BLaER1 treated with 17β-estradiol and CSF1 and Interleukin-3, amounts not matched to agents 10 nM and 100 nM (cell line): ENCODE data around the gene LRCH1.

ENCODE experiments used
- H3K27ac ChIP-seq, 11 experiments: shearing (Covaris generic); formaldehyde crosslinking; 2 replicates each; pipeline ENCODE4 v1.8.1; 2022
- H3K27me3 ChIP-seq, 11 experiments: shearing (Covaris generic); formaldehyde crosslinking; 2 replicates each; pipeline ENCODE4 v1.8.1; 2022
- H3K36me3 ChIP-seq, 11 experiments: shearing (Covaris generic); formaldehyde crosslinking; 2 replicates each; pipeline ENCODE4 v1.8.1; 2022
- H3K4me1 ChIP-seq, 10 experiments: shearing (Covaris generic); formaldehyde crosslinking; 2 replicates each; pipeline ENCODE4 v1.8.1; 2022
- H3K4me2 ChIP-seq, 11 experiments: shearing (Covaris generic); formaldehyde crosslinking; 2 replicates each; pipeline ENCODE4 v1.8.1; 2022
- H3K4me3 ChIP-seq, 10 experiments: shearing (Covaris generic); formaldehyde crosslinking; 2 replicates each; pipeline ENCODE4 v1.8.1; 2022
- H3K9ac ChIP-seq, 11 experiments: shearing (Covaris generic); formaldehyde crosslinking; 2 replicates each; pipeline ENCODE4 v1.8.1; 2022
- H3K9me3 ChIP-seq, 11 experiments: shearing (Covaris generic); formaldehyde crosslinking; replicated peaks in 1 of 11; 2 replicates each; pipeline ENCODE4 v1.8.1; 2022
- H4K20me1 ChIP-seq, 11 experiments: shearing (Covaris generic); formaldehyde crosslinking; 2 replicates each; pipeline ENCODE4 v1.8.1; 2022
- Cebpa-rat ChIP-seq, 11 experiments: shearing (Covaris generic); IDR thresholded peaks; 2 replicates each; pipeline ENCODE4 v1.8.1; 2022

Gene LRCH1

GRCh38 chr13:46668302-46668720 is 115.3 kb downstream of the LRCH1 start:
- H3K36me3 ChIP-seq, result peaks cover 26 to 45% (median 37%) of the 10 kb centered on the region in 11 experiments
- peak overlapping the region in 10 of 11 experiments; percentile 15 to 69 (median 46); a peak in 14 of 22 replicates for H3K9ac ChIP-seq
- no peaks in the 10 kb centered on the region for H3K27me3 ChIP-seq
- peaks cover 40 to 60% (median 43%) of the 10 kb centered on the region in 10 experiments for H3K4me1 ChIP-seq
- H3K4me2 ChIP-seq, result peak overlapping the region; percentile 50 to 91 (median 78)
- peak overlapping the region in 10 of 11 experiments; percentile 11 to 78 (median 62); a peak in 16 of 22 replicates for H3K27ac ChIP-seq
- H3K4me3 ChIP-seq, result peak overlapping the region in 9 of 10 experiments; percentile 29 to 62 (median 47); a peak in 16 of 20 replicates
- TF ChIP-seq Cebpa-rat (IDR thresholded peaks at IDR 0.05), result no peak
- peaks cover 0 to 58% (median 9%) of the 10 kb centered on the region in 11 experiments; a peak in 9 of 22 replicates for H4K20me1 ChIP-seq
- no peaks in the 10 kb centered on the region for H3K9me3 ChIP-seq

- H3K4me2 ChIP-seq, result peak overlapping the region in 10 of 11 experiments; percentile 1 to 59 (median 32); a peak in 14 of 22 replicates
- peak overlapping the region in 7 of 11 experiments; percentile 3 to 42 (median 24); a peak in 6 of 22 replicates for H3K27ac ChIP-seq
Observed at GRCh38 chr13:46668931-46669525, 116.1 kb downstream of the LRCH1 start.

GRCh38 chr13:46672338-46673090 is 119.5 kb downstream of the LRCH1 start:
- Histone ChIP-seq H3K27me3 (no peaks in the 10 kb centered on the region), H3K4me3 (no peak overlapping the region), H3K4me1 (peaks cover 18 to 41% (median 37%) of the 10 kb centered on the region in 10 experiments), H3K36me3 (peaks cover 32 to 74% (median 56%) of the 10 kb centered on the region in 11 experiments), H3K9me3 (no peaks in the 10 kb centered on the region), H3K9ac (no peak overlapping the region), H4K20me1 (peaks cover 0 to 69% (median 12%) of the 10 kb centered on the region in 11 experiments; a peak in 12 of 22 replicates), H3K4me2 (no peak overlapping the region), H3K27ac (no peak overlapping the region)
- no peak for TF ChIP-seq Cebpa-rat (IDR thresholded peaks at IDR 0.05)

More at GRCh38 chr13:46668931-46669525, 116.1 kb downstream of the LRCH1 start:
- Histone ChIP-seq H3K4me3 (no peak overlapping the region), H3K27me3 (no peaks in the 10 kb centered on the region), H3K9ac (no peak overlapping the region), H3K36me3 (peaks cover 27 to 51% (median 44%) of the 10 kb centered on the region in 11 experiments), H3K9me3 (no peaks in the 10 kb centered on the region), H3K4me1 (peaks cover 40 to 53% (median 43%) of the 10 kb centered on the region in 10 experiments), H4K20me1 (peaks cover 0 to 63% (median 10%) of the 10 kb centered on the region in 11 experiments; a peak in 9 of 22 replicates)
- TF ChIP-seq Cebpa-rat (IDR thresholded peaks at IDR 0.05), result no peak

- Histone ChIP-seq H3K9ac (no peak overlapping the region), H3K27me3 (no peaks in the 10 kb centered on the region), H3K4me1 (peaks cover 20 to 40% (median 33%) of the 10 kb centered on the region in 10 experiments), H3K9me3 (no peaks in the 10 kb centered on the region), H3K4me2 (peak overlapping the region in 6 of 11 experiments; percentile 28 to 62 (median 53); a peak in 6 of 22 replicates), H4K20me1 (peaks cover 0 to 68% (median 21%) of the 10 kb centered on the region in 11 experiments; a peak in 15 of 22 replicates), H3K4me3 (no peak overlapping the region), H3K36me3 (peaks cover 30 to 62% (median 50%) of the 10 kb centered on the region in 11 experiments), H3K27ac (no peak overlapping the region)
- TF ChIP-seq Cebpa-rat (IDR thresholded peaks at IDR 0.05), result no peak
Observed at GRCh38 chr13:46675016-46675415, 122.0 kb downstream of the LRCH1 start.

GRCh38 chr13:46676378-46676725 is 123.4 kb downstream of the LRCH1 start:
- peaks cover 0 to 77% (median 29%) of the 10 kb centered on the region in 11 experiments; a peak in 14 of 22 replicates for H4K20me1 ChIP-seq
- H3K4me3 ChIP-seq, result no peak overlapping the region
- no peaks in the 10 kb centered on the region for H3K27me3 ChIP-seq
- no peak overlapping the region for H3K9ac ChIP-seq
- H3K36me3 ChIP-seq, result peaks cover 16 to 55% (median 39%) of the 10 kb centered on the region in 11 experiments
- no peaks in the 10 kb centered on the region for H3K9me3 ChIP-seq
- H3K4me2 ChIP-seq, result peak overlapping the region in 4 of 11 experiments; percentile 51 to 62 (median 57); a peak in 8 of 22 replicates
- peaks cover 26 to 48% (median 39%) of the 10 kb centered on the region in 10 experiments for H3K4me1 ChIP-seq
- TF ChIP-seq Cebpa-rat (IDR thresholded peaks at IDR 0.05), result no peak
- H3K27ac ChIP-seq, result no peak overlapping the region

- Histone ChIP-seq H3K9ac (peak overlapping the region; percentile 4 to 63 (median 47); a peak in 20 of 22 replicates), H3K4me3 (peak overlapping the region in 7 of 10 experiments; percentile 11 to 39 (median 30); a peak in 7 of 20 replicates), H3K4me2 (peak overlapping the region; percentile 58 to 90 (median 74)), H3K36me3 (peaks cover 5 to 51% (median 37%) of the 10 kb centered on the region in 11 experiments; a peak in 19 of 22 replicates), H3K27me3 (no peaks in the 10 kb centered on the region), H3K4me1 (peaks cover 26 to 70% (median 56%) of the 10 kb centered on the region in 10 experiments), H3K9me3 (no peaks in the 10 kb centered on the region), H4K20me1 (peaks cover 0 to 59% (median 24%) of the 10 kb centered on the region in 11 experiments; a peak in 13 of 22 replicates), H3K27ac (peak overlapping the region in 10 of 11 experiments; percentile 1 to 65 (median 44); a peak in 17 of 22 replicates)
- no peak for TF ChIP-seq Cebpa-rat (IDR thresholded peaks at IDR 0.05)
Observed at GRCh38 chr13:46679369-46680120, 126.6 kb downstream of the LRCH1 start.

- Histone ChIP-seq H3K27me3 (no peaks in the 10 kb centered on the region), H4K20me1 (peaks cover 0 to 52% (median 19%) of the 10 kb centered on the region in 11 experiments; a peak in 10 of 22 replicates), H3K4me3 (no peak overlapping the region), H3K4me2 (no peak overlapping the region), H3K9me3 (no peaks in the 10 kb centered on the region), H3K4me1 (peaks cover 23 to 56% (median 43%) of the 10 kb centered on the region in 10 experiments), H3K9ac (no peak overlapping the region), H3K36me3 (peaks cover 13 to 55% (median 41%) of the 10 kb centered on the region in 11 experiments; a peak in 20 of 22 replicates), H3K27ac (no peak overlapping the region)
- TF ChIP-seq Cebpa-rat (IDR thresholded peaks at IDR 0.05), result no peak
Observed at GRCh38 chr13:46682015-46682414, 129.0 kb downstream of the LRCH1 start.

- Histone ChIP-seq H4K20me1 (peaks cover 0 to 52% (median 19%) of the 10 kb centered on the region in 11 experiments; a peak in 10 of 22 replicates), H3K9ac (no peak overlapping the region), H3K27ac (no peak overlapping the region), H3K9me3 (no peaks in the 10 kb centered on the region), H3K4me2 (peak overlapping the region in 4 of 11 experiments; percentile 74 to 87 (median 79); a peak in 7 of 22 replicates), H3K36me3 (peaks cover 13 to 59% (median 44%) of the 10 kb centered on the region in 11 experiments; a peak in 20 of 22 replicates), H3K27me3 (no peaks in the 10 kb centered on the region), H3K4me3 (no peak overlapping the region), H3K4me1 (peaks cover 23 to 59% (median 44%) of the 10 kb centered on the region in 10 experiments)
- TF ChIP-seq Cebpa-rat (IDR thresholded peaks at IDR 0.05), result no peak
Observed at GRCh38 chr13:46682707-46683106, 129.7 kb downstream of the LRCH1 start.
